KMS-11 (cell line): Measurements from ENCODE around the gene NBPF15.
"Not testable (repeated sequence)": the region's sequence is repeated elsewhere in the genome, so short reads cannot be mapped to it uniquely, and the experiment has no call there.

Experiments
- H2AFZ ChIP-seq: fragments of 200-600 bp; sonication (generic); 2 replicates; pipeline ENCODE4 v1.6.1; 2016; ENCODE audit warnings: antibody characterized with exemption, mixed run types, low read depth
- H3K27ac ChIP-seq: fragments of 200-600 bp; sonication (generic); 2 replicates; pipeline ENCODE4 v1.6.1; 2016; ENCODE audit warnings: mild to moderate bottlenecking, mixed run types
- H3K27me3 ChIP-seq: fragments of 200-600 bp; sonication (generic); 2 replicates; pipeline ENCODE4 v1.6.1; 2017; ENCODE audit warnings: mild to moderate bottlenecking, low read depth, mixed run types, moderate library complexity; ENCODE audit not compliant: insufficient read depth
- H3K36me3 ChIP-seq: fragments of 200-600 bp; sonication (generic); 2 replicates; pipeline ENCODE4 v1.6.1; 2017; ENCODE audit warnings: mild to moderate bottlenecking, mixed run types; ENCODE audit not compliant: insufficient read depth
- H3K4me1 ChIP-seq: fragments of 200-600 bp; sonication (generic); 2 replicates; pipeline ENCODE4 v1.6.1; 2016; ENCODE audit warnings: mild to moderate bottlenecking, low read depth, mixed run types; ENCODE audit not compliant: poor library complexity, severe bottlenecking
- H3K4me2 ChIP-seq: fragments of 200-600 bp; sonication (generic); 2 replicates; pipeline ENCODE4 v1.7.0; 2016; ENCODE audit warnings: mild to moderate bottlenecking, mixed run types
- H3K4me3 ChIP-seq: fragments of 200-600 bp; sonication (generic); IDR thresholded peaks from 2 replicates; pipeline ENCODE4 v1.6.1; 2017; ENCODE audit warnings: low read depth, low read length, mixed read lengths; ENCODE audit not compliant: insufficient read depth
- H3K79me2 ChIP-seq: fragments of 200-600 bp; sonication (generic); 2 replicates; pipeline ENCODE4 v1.6.1; 2016; ENCODE audit warnings: low read depth, mixed run types; ENCODE audit not compliant: insufficient read depth
- H3K9ac ChIP-seq: fragments of 200-600 bp; sonication (generic); 2 replicates; pipeline ENCODE4 v1.6.1; 2016; ENCODE audit warnings: mild to moderate bottlenecking, mixed run types
- H4K20me1 ChIP-seq: fragments of 200-600 bp; sonication (generic); 2 replicates; pipeline ENCODE4 v1.6.1; 2016; ENCODE audit warnings: mild to moderate bottlenecking, mixed run types; ENCODE audit not compliant: insufficient read depth

NBPF15 gene

GRCh38 chr1:144371651-144372050 lies 89.8 kb downstream of the NBPF15 start:
- not testable (repeated sequence) for H2AFZ ChIP-seq, H3K36me3 ChIP-seq, H3K9ac ChIP-seq, H3K27ac ChIP-seq, H4K20me1 ChIP-seq, H3K27me3 ChIP-seq, H3K4me1 ChIP-seq, H3K4me3 ChIP-seq, H3K4me2 ChIP-seq, H3K79me2 ChIP-seq
